Left cardiac atrium (tissue), 4 donors: ENCODE measurements around the gene NFKBIA. TPM values are rescaled to one million over a fixed set of nuclear protein-coding genes. Genes with fewer than 3 reads are reported as not detected.
"Not testable (repeated sequence)": the region's sequence is repeated elsewhere in the genome, so short reads cannot be mapped to it uniquely, and the experiment has no call there.

ENCODE experiments used
- ATAC-seq, 2 donors: fragments of 200-7000 bp; cut with Tn5 transposase; one replicate each; pipeline ENCODE4 v1.9.1; 2020; ENCODE audit warnings: mild to moderate bottlenecking in 2 of 2, moderate library complexity in 2 of 2
- DNase-seq: peaks from one replicate; pipeline ENCODE4 v3.0.0-alpha.2; 2020
- intact Hi-C, 2 donors: fragments of 100-400 bp; cut with DNase I; formaldehyde crosslinking; loops; one replicate each; pipeline versions ENCODE4 v1.14.1 to v1.15.1; 2022 to 2023
- total RNA-seq, 2 donors: library from RNA; stranded (reverse); fragmentation: NEBNext Ultra II Directional; extraction: Animal tissue kit (Norgen Biotek cat#: 25700); gene quantifications; one replicate each; pipeline ENCODE4 v1.2.1, GENCODE V29; 2021
- donor health status: DM: no; HTN: yes; CAD: no.
- donor health status: DM: no; HTN: yes; CAD: no; lungs with severe emphysema.
- donor health status: DM: yes; HTN: yes; CAD: no.
- donor health status: Dilated cardiomyopathy.

The NFKBIA gene
- total RNA-seq, 2 donors from 2014 or later, result 99.0 to 103 TPM

GRCh38 chr14:35379234-35379933 is 25.2 kb downstream of the NFKBIA start:
- DNase-seq, ATAC-seq, intact Hi-C loops: not testable (repeated sequence)

- ATAC-seq (no peak), DNase-seq (no peak)
- intact Hi-C loops, result no loop called here
Measured at GRCh38 chr14:35378425-35379233, 25.9 kb downstream of the NFKBIA start.

DNA sequence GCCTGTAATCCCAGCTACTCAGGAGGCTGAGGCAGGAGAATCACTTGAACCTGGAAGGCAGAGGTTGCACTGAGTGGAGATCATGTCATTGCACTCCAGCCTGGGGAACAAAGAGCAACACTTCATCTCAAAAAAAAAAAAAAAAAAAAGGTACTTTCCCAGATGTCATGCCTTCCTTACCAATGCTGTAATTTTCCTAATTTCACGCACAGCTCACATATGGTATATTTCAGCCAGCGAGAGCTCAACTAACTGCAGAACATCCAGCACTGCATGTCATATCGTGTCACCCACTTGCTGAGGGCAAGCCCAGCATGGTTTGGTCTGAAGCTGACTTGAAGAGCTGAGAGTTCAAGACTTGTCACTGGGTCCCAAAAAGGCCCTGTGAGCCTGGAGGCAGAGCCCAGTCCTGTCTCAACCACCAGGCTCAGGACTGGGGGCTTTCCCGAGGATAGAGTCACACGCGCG is 29.0 kb downstream of the NFKBIA start:
- ATAC-seq (no peak), DNase-seq (no peak)
- intact Hi-C loops, result no loop called here

GRCh38 chr14:35374263-35374712 is 30.3 kb downstream of the NFKBIA start:
- DNase-seq, result no peak
- intact Hi-C loops, result no loop called here
- ATAC-seq, result peak; percentile 79 to 85

DNA sequence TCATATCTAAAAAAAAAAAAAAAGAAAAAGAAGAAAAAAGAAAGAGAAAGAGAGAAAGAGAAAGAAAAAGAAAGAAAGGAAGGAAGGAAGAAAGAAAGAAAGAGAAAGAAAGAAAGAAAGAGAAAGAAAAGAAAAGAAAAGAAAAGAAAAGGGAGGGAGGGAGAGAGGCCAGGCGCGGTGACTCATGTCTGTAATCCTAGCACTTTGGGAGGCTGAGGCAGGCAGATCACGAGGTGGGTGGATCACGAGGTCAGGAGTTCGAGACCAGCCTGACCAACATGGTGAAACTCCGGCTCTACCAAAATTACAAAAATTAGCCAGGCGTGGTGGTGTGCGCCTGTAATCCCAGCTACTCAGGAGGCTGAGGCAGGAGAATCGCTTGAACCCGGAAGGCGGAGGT is 31.3 kb downstream of the NFKBIA start:
- DNase-seq, intact Hi-C loops, ATAC-seq: not testable (repeated sequence)

- intact Hi-C loops, result no loop called here
- no peak for ATAC-seq
- DNase-seq, result no peak
Measured at GRCh38 chr14:35370969-35371368, 33.6 kb downstream of the NFKBIA start.

DNA sequence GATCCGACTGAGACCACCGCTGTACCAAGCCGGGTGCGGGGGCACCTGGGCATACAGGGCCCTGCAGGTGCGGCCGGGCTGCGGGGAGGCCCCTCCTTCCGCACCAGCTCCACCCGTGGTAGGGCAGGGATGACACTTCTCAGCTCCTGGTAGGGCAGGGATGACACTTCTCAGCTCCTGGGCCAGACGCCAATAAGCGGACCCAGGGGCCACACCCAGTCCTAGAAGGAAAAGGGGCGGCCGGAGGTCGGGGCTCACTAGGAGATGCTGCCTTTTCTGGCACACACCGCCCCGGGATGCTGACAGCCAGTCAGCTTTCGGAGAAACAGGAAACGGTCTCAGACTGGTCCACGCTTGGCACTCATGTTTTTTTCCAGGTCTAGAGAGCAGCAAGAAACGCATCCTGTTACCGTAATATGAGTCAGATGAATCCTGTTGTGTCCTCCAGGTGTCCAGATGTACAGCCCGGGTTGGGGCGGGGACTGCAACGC is 34.8 kb downstream of the NFKBIA start:
- ATAC-seq, result no peak
- no peak for DNase-seq
- intact Hi-C loops, result no loop called here

GRCh38 chr14:35368583-35369392 is 35.8 kb downstream of the NFKBIA start:
- DNase-seq (no peak), ATAC-seq (peak in 1 of 2 donors; percentile 25)
- intact Hi-C loops, result no loop called here

DNA sequence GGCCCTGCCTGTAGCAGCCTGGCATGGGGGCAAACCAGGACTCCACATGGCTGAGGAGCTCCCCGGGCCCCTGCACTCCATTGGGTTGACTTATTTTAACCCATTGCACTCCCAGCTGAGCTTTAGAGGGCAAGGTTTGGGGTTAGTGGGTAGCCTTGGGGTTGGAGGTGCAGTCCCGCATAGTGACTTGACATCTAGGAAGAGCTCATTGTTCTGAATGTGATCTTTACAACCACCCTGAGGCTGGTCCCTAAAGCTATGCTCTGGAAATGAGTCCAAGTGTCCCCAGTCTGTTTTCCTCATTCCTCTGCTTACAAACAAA is 36.4 kb downstream of the NFKBIA start:
- ATAC-seq (no peak), DNase-seq (no peak)
- intact Hi-C loops, result no loop called here

GRCh38 chr14:35367056-35367372 is 37.5 kb downstream of the NFKBIA start:
- DNase-seq, result no peak
- intact Hi-C loops, result no loop called here
- ATAC-seq, result no peak

DNA sequence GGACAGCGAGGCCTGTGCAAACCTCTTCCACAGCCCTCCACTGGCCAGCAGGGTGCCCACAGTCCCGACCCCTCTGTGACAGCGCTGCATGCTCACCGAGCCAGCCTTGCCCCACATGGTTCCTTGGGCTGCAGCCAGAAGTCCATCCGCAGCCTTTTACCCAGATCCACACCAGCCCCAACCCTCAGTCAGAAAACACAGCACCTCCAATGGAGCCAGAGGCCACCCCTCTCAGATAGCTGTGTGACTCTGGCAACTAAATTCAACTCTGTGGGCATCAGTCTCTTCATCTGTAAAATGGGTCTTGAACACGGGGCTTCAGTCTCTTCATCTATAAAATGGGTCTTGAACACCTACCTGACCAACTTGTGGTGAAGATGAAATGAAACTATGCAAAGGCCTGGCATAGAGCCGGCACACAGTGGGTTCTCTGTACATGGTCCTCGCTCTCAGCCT is 38.0 kb downstream of the NFKBIA start:
- intact Hi-C loops, result no loop called here
- DNase-seq (no peak), ATAC-seq (no peak)

DNA sequence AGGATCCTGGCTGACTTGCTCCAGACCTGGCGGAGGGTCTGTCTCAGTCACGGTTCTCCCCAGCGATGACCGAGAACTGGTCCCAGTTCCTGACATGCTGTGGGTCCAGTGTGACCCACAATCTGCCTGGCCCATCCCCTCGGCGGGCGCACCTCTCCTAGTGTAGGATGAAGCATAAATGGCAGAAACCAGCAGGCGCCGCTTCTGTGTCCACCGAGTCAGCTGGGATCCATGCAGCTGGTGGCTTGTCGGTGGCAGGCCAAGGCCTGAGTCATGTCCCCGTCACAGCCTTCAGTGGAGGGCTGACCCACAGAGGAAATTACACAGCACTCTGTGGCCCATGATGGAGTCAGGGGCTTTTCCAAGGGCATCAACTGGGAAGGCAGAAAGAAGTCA is 38.5 kb downstream of the NFKBIA start:
- intact Hi-C loops, result no loop called here
- DNase-seq (peak; percentile 47), ATAC-seq (peak; percentile 14 to 65)

- intact Hi-C loops, result no loop called here
- ATAC-seq (peak; percentile 51 to 92), DNase-seq (peak; percentile 84)
Measured at GRCh38 chr14:35365130-35366055, 39.2 kb downstream of the NFKBIA start.

DNA sequence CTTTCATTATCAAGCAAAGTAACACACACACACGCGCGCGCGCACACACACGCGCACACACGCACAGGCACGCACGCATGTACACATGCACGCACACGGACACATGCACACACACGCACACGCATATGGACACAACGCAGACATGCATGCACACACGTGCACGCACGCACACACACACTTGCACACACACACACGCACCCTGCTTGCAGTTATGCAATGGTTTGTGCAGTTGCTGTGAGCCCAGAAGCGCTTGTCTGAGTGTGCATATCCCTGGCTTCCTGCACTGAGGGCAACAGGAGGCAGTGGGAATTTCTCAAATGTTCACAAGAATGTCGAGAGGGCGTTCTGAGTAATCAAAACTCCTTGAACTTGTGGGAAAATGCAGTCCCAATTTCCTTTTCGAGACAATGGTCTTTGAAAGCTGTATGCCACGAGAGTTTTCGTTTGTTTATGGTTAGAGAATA is 41.6 kb downstream of the NFKBIA start:
- ATAC-seq (no peak), DNase-seq (no peak)
- intact Hi-C loops, result no loop called here

GRCh38 chr14:35362450-35362849 is 42.1 kb downstream of the NFKBIA start:
- ATAC-seq (no peak), DNase-seq (no peak)
- intact Hi-C loops, result no loop called here

GRCh38 chr14:35361141-35361480 is 43.4 kb downstream of the NFKBIA start:
- ATAC-seq (no peak), DNase-seq (no peak)
- intact Hi-C loops, result no loop called here

GRCh38 chr14:35359655-35360054 is 44.9 kb downstream of the NFKBIA start:
- ATAC-seq, DNase-seq, intact Hi-C loops: not testable (repeated sequence)

DNA sequence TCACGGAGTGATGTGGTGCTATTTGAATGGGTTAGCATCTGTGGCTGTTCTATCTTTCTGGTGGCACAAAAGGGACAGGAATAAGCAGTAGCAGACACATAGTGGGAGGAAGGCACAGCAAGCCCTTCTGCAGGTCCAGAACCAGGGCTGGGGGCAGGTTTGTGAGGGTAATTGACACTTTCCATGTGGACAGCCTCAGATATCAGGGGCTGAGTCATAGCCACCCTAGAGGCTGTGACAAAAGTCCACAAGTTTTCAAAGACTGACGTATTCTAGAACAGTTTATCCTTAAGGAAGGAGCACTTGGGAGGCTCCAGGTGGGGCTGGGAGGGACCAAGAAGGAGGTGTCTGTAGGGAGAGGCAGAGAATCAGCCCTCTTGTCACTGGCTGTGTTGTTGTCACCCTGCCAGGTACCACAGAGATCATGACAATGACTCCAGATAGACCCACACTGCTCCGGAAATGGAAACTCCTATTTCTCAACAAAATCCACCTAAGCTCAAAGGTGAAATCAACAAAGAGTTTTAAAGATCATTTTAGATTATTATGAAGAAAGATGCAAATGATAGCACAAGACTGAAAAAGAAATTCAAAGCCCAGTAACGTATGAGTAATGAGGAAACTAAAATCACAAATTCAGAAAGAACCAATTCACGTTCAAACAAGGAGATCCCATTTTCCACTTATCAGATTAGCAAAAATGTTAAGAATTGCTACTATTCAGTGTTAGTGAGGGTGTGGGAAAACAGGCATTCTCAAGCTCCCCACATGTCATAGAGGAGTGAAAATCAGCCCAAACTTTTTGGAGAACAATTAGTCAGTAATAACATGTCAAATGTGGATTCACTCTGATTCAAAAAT is 48.3 kb downstream of the NFKBIA start:
- peak in 1 of 2 donors; percentile 33 for ATAC-seq
- no peak for DNase-seq
- intact Hi-C loops, result no loop called here
